ENCODE measurements around the gene RBMS1.

RBMS1 gene

GRCh38 chr2:160305081-160305750 lies 188.4 kb downstream of the RBMS1 start:
- no peak overlapping the region for H2AK5ac ChIP-seq (ENCODE audit: low read depth, low read length)
- H4K8ac ChIP-seq (ENCODE audit: low read depth, low read length) = no peak overlapping the region
- H3K9me3 ChIP-seq (replicated peaks in 1 of 2; ENCODE audit: control insufficient read depth in 2 of 2, insufficient read depth in 1 of 2, low read depth in 1 of 2, low read length in 2 of 2) = no peaks in the 10 kb centered on the region
- no peak overlapping the region for H4K91ac ChIP-seq (ENCODE audit: low read depth, low read length, poor library complexity)
- no peak overlapping the region for H3K4me2 ChIP-seq (ENCODE audit: insufficient read depth, low read length, poor library complexity, severe bottlenecking)
- no peak overlapping the region for H3K14ac ChIP-seq (ENCODE audit: low read length)
- H3K23ac ChIP-seq (ENCODE audit: low read depth, low read length, poor library complexity) = no peak overlapping the region
- H3K27me3 ChIP-seq (ENCODE audit: control insufficient read depth in 3 of 3, insufficient read depth in 3 of 3, low read depth in 1 of 3, low read length in 3 of 3) = no peaks in the 10 kb centered on the region
- H3K4me1 ChIP-seq (ENCODE audit: control insufficient read depth in 2 of 2, insufficient read depth in 1 of 2, low read depth in 1 of 2, low read length in 2 of 2) = peaks cover 0 to 12% of the 10 kb centered on the region in 2 donors
- no peak overlapping the region for H2BK5ac ChIP-seq (ENCODE audit: low read length)
- no peak overlapping the region for H2AFZ ChIP-seq (ENCODE audit: low read length)
- no peak overlapping the region for H2BK15ac ChIP-seq (ENCODE audit: low read length)
- H2BK12ac ChIP-seq (ENCODE audit: low read length) = no peak overlapping the region
- DNase-seq (ENCODE audit: low spot score) = no peak
- no peak overlapping the region for H3K27ac ChIP-seq (replicated peaks; ENCODE audit: low read length)
- peaks cover 0 to 81% of the 10 kb centered on the region in 2 donors for H3K36me3 ChIP-seq (replicated peaks in 1 of 2; ENCODE audit: control insufficient read depth in 2 of 2, insufficient read depth in 2 of 2, low read length in 2 of 2)
- no peak overlapping the region for H3K4ac ChIP-seq (ENCODE audit: low read length)
- H3K4me3 ChIP-seq (ENCODE audit: low read length in 2 of 2) = no peak overlapping the region
- no peaks in the 10 kb centered on the region for H3K79me1 ChIP-seq (ENCODE audit: low read depth, low read length)
- H3K9ac ChIP-seq (ENCODE audit: low read depth, low read length, poor library complexity) = no peak overlapping the region
- no peak overlapping the region for H3K18ac ChIP-seq (ENCODE audit: low read length)
- no peak overlapping the region for H2BK120ac ChIP-seq (ENCODE audit: low read depth, low read length)
- WGBS, 2 donors (ENCODE audit: extremely low coverage in 2 of 2, insufficient read length in 2 of 2, insufficient replicate concordance in 1 of 2) = no CpG with 5 or more reads among the region's 4 CpGs

GRCh38 chr2:160303527-160303926 lies 190.1 kb downstream of the RBMS1 start:
- Histone ChIP-seq H3K23ac (ENCODE audit: low read depth, low read length, poor library complexity) (no peak overlapping the region), H3K4me1 (ENCODE audit: control insufficient read depth in 2 of 2, insufficient read depth in 1 of 2, low read depth in 1 of 2, low read length in 2 of 2) (peaks cover 0 to 4% of the 10 kb centered on the region in 2 donors), H3K18ac (ENCODE audit: low read length) (no peak overlapping the region), H3K9me3 (replicated peaks in 1 of 2; ENCODE audit: control insufficient read depth in 2 of 2, insufficient read depth in 1 of 2, low read depth in 1 of 2, low read length in 2 of 2) (no peaks in the 10 kb centered on the region), H3K4ac (ENCODE audit: low read length) (no peak overlapping the region), H2AFZ (ENCODE audit: low read length) (no peak overlapping the region), H3K9ac (ENCODE audit: low read depth, low read length, poor library complexity) (no peak overlapping the region), H3K4me2 (ENCODE audit: insufficient read depth, low read length, poor library complexity, severe bottlenecking) (no peak overlapping the region), H2BK120ac (ENCODE audit: low read depth, low read length) (no peak overlapping the region), H4K8ac (ENCODE audit: low read depth, low read length) (no peak overlapping the region), H2BK12ac (ENCODE audit: low read length) (no peak overlapping the region), H4K91ac (ENCODE audit: low read depth, low read length, poor library complexity) (no peak overlapping the region), H3K79me1 (ENCODE audit: low read depth, low read length) (no peaks in the 10 kb centered on the region), H3K4me3 (ENCODE audit: low read length in 2 of 2) (no peak overlapping the region), H3K14ac (ENCODE audit: low read length) (no peak overlapping the region), H3K27ac (replicated peaks; ENCODE audit: low read length) (no peak overlapping the region), H2BK5ac (ENCODE audit: low read length) (no peak overlapping the region), H2BK15ac (ENCODE audit: low read length) (no peak overlapping the region), H3K36me3 (replicated peaks in 1 of 2; ENCODE audit: control insufficient read depth in 2 of 2, insufficient read depth in 2 of 2, low read length in 2 of 2) (peaks cover 4 to 91% of the 10 kb centered on the region in 2 donors), H2AK5ac (ENCODE audit: low read depth, low read length) (no peak overlapping the region), H3K27me3 (ENCODE audit: control insufficient read depth in 3 of 3, insufficient read depth in 3 of 3, low read depth in 1 of 3, low read length in 3 of 3) (no peaks in the 10 kb centered on the region)
- no peak for DNase-seq (ENCODE audit: low spot score)
- WGBS, 2 donors (ENCODE audit: extremely low coverage in 2 of 2, insufficient read length in 2 of 2, insufficient replicate concordance in 1 of 2) = no CpG with 5 or more reads among the region's 3 CpGs

GRCh38 chr2:160303076-160303475 lies 190.5 kb downstream of the RBMS1 start:
- Histone ChIP-seq H4K91ac (ENCODE audit: low read depth, low read length, poor library complexity) (no peak overlapping the region), H3K36me3 (replicated peaks in 1 of 2; ENCODE audit: control insufficient read depth in 2 of 2, insufficient read depth in 2 of 2, low read length in 2 of 2) (peaks cover 4 to 91% of the 10 kb centered on the region in 2 donors), H2BK12ac (ENCODE audit: low read length) (no peak overlapping the region)

GRCh38 chr2:160301420-160301819 lies 192.2 kb downstream of the RBMS1 start:
- Histone ChIP-seq H2BK15ac (ENCODE audit: low read length) (no peak overlapping the region), H3K9ac (ENCODE audit: low read depth, low read length, poor library complexity) (no peak overlapping the region), H3K23ac (ENCODE audit: low read depth, low read length, poor library complexity) (no peak overlapping the region), H3K4me3 (ENCODE audit: low read length in 2 of 2) (no peak overlapping the region), H3K4me1 (ENCODE audit: control insufficient read depth in 2 of 2, insufficient read depth in 1 of 2, low read depth in 1 of 2, low read length in 2 of 2) (no peaks in the 10 kb centered on the region), H2AK5ac (ENCODE audit: low read depth, low read length) (no peak overlapping the region), H3K36me3 (replicated peaks in 1 of 2; ENCODE audit: control insufficient read depth in 2 of 2, insufficient read depth in 2 of 2, low read length in 2 of 2) (peaks cover 4 to 93% of the 10 kb centered on the region in 2 donors), H3K9me3 (replicated peaks in 1 of 2; ENCODE audit: control insufficient read depth in 2 of 2, insufficient read depth in 1 of 2, low read depth in 1 of 2, low read length in 2 of 2) (no peaks in the 10 kb centered on the region), H4K91ac (ENCODE audit: low read depth, low read length, poor library complexity) (no peak overlapping the region), H3K79me1 (ENCODE audit: low read depth, low read length) (no peaks in the 10 kb centered on the region), H2BK12ac (ENCODE audit: low read length) (no peak overlapping the region), H3K27ac (replicated peaks; ENCODE audit: low read length) (no peak overlapping the region), H2BK120ac (ENCODE audit: low read depth, low read length) (no peak overlapping the region), H2AFZ (ENCODE audit: low read length) (no peak overlapping the region), H4K8ac (ENCODE audit: low read depth, low read length) (no peak overlapping the region), H3K18ac (ENCODE audit: low read length) (no peak overlapping the region), H3K27me3 (ENCODE audit: control insufficient read depth in 3 of 3, insufficient read depth in 3 of 3, low read depth in 1 of 3, low read length in 3 of 3) (no peaks in the 10 kb centered on the region), H3K14ac (ENCODE audit: low read length) (no peak overlapping the region), H2BK5ac (ENCODE audit: low read length) (no peak overlapping the region), H3K4me2 (ENCODE audit: insufficient read depth, low read length, poor library complexity, severe bottlenecking) (no peak overlapping the region), H3K4ac (ENCODE audit: low read length) (no peak overlapping the region)
- no peak for DNase-seq (ENCODE audit: low spot score)
- WGBS, 2 donors (ENCODE audit: extremely low coverage in 2 of 2, insufficient read length in 2 of 2, insufficient replicate concordance in 1 of 2) = no CpG with 5 or more reads among the region's 2 CpGs

More at GRCh38 chr2:160303076-160303475, 190.5 kb downstream of the RBMS1 start:
- no peak for DNase-seq (ENCODE audit: low spot score)
- Histone ChIP-seq H3K18ac (ENCODE audit: low read length) (no peak overlapping the region), H3K4me3 (ENCODE audit: low read length in 2 of 2) (no peak overlapping the region), H4K8ac (ENCODE audit: low read depth, low read length) (no peak overlapping the region), H2AK5ac (ENCODE audit: low read depth, low read length) (no peak overlapping the region), H3K4ac (ENCODE audit: low read length) (no peak overlapping the region), H3K27ac (replicated peaks; ENCODE audit: low read length) (no peak overlapping the region), H2AFZ (ENCODE audit: low read length) (no peak overlapping the region), H2BK15ac (ENCODE audit: low read length) (no peak overlapping the region), H3K9ac (ENCODE audit: low read depth, low read length, poor library complexity) (no peak overlapping the region), H3K4me2 (ENCODE audit: insufficient read depth, low read length, poor library complexity, severe bottlenecking) (no peak overlapping the region), H3K23ac (ENCODE audit: low read depth, low read length, poor library complexity) (no peak overlapping the region), H3K14ac (ENCODE audit: low read length) (no peak overlapping the region), H3K4me1 (ENCODE audit: control insufficient read depth in 2 of 2, insufficient read depth in 1 of 2, low read depth in 1 of 2, low read length in 2 of 2) (peaks cover 0 to 4% of the 10 kb centered on the region in 2 donors), H2BK120ac (ENCODE audit: low read depth, low read length) (no peak overlapping the region), H3K79me1 (ENCODE audit: low read depth, low read length) (no peaks in the 10 kb centered on the region), H3K27me3 (ENCODE audit: control insufficient read depth in 3 of 3, insufficient read depth in 3 of 3, low read depth in 1 of 3, low read length in 3 of 3) (no peaks in the 10 kb centered on the region), H2BK5ac (ENCODE audit: low read length) (no peak overlapping the region), H3K9me3 (replicated peaks in 1 of 2; ENCODE audit: control insufficient read depth in 2 of 2, insufficient read depth in 1 of 2, low read depth in 1 of 2, low read length in 2 of 2) (no peaks in the 10 kb centered on the region)
- WGBS, 2 donors (ENCODE audit: extremely low coverage in 2 of 2, insufficient read length in 2 of 2, insufficient replicate concordance in 1 of 2) = no CpG with 5 or more reads among the region's 2 CpGs
